ENCODE measurements around the gene VSIG10L2.

VSIG10L2 gene

DNA sequence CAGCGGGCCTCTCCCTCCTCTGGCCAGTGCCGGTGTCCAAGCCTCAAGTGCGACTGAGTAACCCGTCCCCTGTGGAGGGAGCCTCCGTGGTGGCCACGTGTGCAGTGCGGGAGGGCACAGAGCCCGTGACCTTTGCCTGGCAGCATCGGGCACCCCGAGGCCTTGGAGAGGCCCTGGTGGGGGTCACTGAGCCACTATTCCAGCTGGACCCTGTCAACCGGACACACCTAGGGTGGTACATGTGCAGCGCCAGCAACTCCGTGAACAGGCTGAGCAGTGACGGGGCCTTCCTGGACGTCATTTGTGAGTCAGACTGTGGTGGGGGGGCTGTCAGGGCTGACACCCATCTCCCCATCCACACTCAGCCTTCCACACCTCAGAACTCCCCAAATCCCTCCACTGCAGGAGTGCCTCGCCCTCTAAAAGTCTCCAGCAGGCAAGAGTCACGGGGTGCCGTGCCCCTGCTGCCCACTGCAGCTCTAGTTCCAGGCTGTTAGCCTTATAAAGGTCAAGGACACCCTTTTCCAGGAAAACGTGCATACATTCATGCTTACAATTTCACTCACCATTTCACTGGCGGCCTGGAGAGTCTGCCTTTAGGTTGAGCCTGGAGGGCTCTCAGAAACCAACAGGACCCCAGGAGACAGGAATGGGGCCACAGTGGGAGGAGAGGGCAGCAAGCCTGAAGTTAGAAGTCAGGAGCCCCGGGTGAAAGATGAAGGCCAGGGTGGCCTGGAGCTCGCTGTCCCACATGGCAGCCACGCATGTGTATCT lies 2.6 kb downstream of the VSIG10L2 start:
- DNase-seq = no peak

DNA sequence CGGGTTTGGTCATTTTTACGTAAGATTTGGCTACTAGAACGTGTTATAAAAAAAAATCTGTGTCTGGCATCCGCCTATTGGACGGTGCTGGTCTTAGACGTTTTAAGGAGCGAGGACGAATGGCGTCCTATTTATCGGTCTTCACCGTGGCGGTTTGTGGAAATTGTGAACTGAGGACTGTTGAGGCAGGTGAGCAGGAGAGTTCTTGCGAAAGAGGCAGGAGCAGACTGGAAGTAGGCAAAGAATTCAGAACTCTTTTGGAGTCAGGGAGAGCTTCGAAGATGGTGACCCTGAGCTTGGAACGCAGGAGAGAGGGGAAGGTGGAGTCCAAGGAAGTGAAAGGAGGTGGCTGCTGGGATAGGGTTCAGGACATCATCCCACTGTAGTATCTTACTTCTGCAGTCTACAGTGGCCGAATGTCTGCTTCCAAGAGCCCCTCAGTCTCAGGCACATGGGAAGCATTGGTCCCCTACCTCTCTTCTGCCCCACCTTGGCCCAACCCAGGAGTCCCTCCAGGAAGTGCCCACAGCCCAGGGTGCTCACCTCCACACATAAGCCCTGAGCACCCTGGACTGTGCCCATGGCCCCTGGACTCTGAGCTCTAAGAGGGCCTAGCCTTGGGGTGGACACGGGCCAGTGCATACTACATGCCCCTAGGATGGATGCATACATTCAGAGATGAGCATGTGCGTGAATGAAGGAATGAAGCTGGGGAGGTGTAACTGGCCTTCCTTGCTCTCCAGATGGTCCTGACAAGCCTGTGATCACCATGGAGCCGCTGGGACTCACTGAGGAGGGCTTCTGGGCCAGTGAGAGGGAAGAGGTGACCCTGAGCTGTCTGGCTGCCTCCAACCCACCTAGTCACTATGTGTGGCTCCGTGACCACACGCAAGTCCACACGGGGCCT lies 3.7 kb downstream of the VSIG10L2 start:
- no peak for DNase-seq

DNA sequence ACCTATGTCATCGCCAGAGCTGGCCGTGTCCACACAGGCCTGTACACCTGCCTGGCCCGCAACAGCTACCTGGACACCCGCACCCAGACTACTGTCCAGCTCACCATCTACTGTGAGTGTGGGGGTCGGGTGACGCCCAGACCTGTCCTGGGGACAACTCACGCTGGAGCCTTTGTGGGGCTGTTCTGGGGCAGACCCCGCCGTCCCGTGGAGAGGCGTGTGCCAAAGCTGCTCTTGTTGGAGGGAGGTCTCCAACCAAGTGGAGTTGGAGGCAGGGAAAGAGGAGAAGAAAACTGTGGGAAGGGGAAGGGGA lies 4.3 kb downstream of the VSIG10L2 start:
- no peak for DNase-seq

DNA sequence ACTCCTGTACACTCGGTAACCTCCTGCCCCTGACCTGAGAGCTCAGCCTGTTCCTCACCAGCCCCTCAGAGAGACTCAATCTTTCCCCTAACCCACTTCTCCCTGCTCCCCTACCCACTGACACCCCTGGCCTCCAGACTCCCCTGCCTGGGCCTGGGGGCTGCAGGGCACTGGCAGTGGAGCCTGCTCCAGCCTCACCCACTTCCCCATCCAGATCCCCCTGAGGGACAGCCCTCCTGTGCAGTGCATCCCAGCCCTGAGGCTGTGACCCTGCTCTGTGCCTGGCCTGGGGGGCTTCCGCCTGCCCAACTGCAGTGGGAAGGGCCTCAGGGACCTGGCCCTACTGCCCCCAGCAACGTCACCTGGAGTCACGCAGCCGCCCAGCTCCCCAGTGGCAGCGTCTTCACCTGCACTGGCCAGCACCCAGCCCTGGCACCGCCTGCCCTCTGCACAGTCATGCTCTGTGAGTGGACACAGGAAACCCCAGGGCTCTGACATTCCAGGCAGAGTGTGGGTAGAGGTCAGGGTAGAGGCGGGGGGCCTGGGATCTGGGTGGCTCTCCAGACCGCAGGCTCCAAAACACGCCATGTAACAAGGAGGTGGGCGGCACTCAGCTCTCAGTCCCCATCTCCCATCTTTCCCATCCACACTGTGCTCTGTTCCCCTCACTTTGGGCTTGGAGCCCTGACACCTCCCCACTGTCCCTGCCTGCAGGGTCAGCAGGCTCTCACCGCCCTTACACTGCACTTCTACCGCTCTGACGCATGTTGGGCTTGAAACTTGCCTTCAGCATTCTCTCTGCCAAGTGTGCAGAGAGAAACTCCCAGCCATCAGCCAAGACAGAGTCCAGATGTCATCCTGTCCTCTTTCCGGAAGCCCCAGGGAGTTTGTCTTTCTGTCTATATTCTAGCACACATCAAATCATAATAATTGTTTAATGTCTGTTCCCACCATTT lies 5.1 kb downstream of the VSIG10L2 start:
- DNase-seq = no peak

DNA sequence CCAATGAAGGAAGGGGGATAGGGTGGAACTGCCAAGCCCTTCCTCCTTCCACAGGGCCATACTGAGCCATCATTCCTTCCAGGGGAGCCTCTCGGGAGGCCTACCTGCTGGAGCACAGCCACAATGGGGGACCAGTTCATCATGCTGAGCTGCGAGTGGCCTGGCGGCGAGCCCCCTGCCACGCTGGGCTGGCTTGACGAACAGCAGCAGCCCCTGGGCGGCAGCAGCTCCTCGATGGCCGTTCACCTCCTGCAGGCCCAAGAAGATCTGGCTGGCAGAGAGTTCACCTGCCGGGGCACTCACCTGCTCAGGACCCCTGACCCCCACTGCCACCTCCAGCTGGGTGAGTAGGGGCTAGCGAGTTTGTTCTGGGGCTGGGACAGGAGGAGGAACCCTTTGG lies 5.9 kb downstream of the VSIG10L2 start:
- DNase-seq = no peak

DNA sequence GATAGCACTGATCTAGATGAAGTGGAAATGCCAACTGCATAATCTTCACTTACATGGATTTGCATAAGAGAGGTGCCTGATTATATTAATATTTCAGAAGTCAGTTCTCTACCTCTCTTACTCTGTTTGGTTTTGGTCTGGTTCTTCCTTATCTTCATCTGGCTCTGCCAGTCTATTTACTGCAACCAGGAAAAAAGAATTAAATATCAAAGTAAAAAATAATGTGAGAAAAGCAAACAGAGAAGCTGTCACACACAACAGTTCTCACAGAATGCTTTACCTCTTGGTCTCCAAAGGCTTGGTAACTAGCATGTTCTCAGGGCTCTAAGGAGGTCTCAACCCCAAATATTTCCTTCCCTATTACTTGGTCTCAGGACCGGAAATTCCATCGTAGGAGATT lies 6.7 kb downstream of the VSIG10L2 start:
- DNase-seq = no peak

DNA sequence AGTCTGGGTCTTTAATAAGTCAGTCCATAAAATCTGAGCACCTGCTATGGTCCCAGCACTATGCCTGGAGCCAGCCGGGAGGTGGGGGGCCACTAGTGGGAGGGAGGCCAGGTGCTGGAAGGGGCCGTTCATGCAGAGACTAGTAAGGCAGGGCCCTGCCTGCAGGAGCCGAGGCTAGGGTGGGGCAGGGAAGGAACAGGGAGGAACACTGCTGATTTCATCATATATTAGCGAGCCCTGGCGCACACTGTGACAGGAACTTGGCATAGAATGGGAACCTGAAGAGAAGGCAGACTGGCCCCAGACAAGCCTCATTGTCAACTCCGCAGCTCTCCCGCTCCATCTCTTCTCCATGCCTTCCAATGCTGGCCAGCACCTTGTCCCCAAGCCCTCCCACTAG lies 7.1 kb downstream of the VSIG10L2 start:
- no peak for DNase-seq

DNA sequence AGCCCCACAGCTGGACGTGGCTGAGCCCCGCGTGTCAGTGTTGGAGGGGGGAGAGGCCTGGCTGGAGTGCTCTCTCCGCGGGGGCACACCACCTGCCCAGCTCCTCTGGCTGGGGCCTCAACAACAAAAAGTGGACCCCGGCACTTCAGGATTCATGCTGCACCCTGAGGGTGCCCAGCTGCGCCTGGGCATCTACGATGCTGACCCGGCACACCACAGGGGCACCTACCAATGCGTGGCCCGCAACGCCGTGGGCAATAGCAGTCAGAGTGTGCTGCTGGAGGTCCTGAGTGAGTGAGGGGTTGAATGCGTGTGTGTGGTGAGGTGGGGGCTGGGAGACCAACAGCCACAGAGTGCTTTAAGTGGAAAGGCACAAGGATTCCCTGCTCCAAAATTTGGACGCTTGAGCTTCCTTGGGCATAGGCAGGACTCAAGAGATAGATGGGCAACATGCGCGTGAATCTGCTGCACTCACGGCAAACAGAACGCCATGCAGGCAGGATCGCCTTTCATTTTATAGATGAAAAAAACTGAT lies 7.6 kb downstream of the VSIG10L2 start:
- no peak for DNase-seq

DNA sequence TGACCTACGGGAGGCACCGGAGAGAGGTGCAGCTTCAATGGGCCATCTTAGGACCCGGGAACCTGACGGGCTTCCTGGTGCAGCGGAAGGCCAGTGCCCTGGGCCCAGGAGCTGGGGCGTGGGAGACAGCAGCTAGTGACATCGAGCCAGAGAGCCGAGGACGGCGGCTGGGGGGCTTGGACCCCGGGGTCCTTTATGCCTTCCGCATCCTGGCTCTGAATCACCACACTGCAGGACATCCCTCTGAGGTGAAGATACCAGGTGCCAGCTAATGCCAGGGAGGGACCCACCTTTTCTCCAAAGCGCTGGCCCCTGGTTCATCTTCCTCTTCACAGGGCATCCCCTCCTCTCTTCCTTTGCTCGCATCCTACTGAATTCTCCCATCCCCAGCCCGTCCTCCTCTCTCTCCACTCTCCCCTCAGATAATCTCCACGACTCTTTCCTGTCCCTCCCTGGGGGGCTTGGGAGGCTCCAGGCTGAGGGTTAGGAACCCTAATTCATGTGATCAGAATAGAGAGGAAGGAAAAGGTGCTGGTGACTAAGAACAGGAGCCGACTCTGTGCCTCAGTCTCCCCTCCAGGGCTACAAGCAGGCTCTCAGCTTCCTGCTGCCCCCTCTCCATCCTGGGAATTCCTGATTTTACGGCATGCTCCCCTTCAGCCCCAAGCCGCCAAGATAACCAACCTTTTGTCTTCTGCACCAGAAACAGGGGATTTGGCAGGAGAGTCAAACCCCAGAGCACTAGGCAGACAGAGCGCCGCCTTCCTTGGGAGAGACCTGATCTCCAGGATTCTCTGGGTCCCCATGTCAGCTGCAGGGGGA lies 8.5 kb downstream of the VSIG10L2 start:
- DNase-seq = no peak

DNA sequence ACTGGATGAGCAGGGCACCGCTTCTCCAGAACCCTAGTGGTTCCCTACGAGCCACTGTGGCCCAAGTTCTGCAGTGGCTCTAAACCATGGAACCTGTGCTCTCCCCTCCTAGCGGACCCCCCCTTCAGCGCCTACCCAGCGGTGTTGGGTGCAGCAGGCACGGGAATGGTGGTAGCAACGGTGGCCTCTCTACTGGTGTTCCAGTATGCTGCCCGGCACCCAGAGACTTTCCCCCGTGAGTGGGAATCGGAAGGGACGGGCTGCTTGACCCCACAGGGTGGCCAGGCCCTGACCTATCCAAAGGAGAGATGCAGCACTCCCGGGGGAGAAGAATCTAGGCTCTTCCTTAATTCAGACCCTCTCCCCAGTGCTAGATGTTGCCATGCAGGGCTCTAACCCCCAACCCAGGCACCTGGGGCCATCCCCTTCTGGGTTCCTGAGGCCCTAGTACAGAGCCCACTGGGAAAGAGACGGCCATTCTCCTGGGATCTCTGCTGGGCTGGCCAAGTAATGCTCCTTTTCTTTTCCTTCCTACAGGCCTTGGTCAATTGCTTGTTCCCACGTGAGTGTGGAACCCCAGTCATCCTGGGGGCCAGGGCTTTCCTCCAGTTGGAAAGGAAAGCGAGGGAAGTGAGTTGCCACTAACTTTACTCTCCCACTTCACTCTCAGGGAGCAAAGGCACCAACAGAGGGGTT lies 9.2 kb downstream of the VSIG10L2 start:
- DNase-seq = no peak

DNA sequence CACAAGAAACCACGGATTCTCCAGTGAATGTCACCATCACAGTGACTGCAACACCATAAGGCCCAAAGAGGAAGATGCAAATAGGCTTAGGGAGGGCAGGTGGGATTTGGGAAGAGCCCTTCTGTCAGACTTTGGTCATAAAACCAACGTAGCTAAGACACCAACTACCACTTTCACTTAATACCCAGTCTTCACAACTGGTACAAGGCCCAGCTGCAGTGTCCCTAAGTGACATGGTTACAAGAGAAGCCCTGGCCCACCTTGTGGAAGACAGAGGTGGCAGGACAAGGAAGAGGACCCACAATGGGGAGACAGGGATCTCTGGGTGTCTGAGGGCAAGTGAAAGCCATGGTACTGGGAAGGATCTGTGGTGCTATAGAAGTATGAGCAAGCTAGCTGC lies 10.0 kb downstream of the VSIG10L2 start:
- no peak for DNase-seq

DNA sequence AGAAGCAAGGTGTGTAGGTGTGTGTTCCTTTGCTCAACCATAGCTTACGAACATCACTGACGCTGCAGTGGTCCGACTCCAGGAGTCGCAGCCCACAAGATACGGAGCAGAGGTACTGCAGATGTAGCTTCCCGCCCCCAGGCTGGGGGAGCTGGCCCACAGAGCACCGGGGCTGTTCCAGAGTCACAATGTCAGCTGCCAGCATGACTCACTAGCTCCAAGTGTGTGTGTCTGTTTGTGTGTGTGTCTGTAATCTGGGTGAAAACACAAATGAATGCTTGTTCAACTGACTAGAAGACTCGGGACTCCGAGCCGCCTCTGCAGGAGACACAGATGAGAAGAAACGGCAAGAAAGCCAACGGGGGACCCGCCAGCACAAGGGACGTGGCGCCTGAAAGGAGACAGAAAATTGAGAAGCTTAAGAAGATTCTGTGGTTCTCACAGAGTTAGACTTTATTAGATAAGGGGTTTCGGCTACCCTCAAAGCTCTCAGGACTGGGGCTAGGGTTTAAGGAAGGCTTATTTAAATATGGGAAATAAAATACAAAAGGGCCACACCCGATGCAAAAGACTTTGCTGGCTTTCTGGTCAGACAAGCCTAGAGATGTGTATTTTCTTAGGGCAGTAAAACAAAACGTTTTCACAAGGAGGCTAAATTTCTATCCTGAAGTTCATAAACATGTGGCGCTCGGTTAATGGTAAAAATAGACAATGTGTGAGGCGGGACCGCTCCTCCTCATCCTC lies 10.7 kb downstream of the VSIG10L2 start:
- DNase-seq = no peak

DNA sequence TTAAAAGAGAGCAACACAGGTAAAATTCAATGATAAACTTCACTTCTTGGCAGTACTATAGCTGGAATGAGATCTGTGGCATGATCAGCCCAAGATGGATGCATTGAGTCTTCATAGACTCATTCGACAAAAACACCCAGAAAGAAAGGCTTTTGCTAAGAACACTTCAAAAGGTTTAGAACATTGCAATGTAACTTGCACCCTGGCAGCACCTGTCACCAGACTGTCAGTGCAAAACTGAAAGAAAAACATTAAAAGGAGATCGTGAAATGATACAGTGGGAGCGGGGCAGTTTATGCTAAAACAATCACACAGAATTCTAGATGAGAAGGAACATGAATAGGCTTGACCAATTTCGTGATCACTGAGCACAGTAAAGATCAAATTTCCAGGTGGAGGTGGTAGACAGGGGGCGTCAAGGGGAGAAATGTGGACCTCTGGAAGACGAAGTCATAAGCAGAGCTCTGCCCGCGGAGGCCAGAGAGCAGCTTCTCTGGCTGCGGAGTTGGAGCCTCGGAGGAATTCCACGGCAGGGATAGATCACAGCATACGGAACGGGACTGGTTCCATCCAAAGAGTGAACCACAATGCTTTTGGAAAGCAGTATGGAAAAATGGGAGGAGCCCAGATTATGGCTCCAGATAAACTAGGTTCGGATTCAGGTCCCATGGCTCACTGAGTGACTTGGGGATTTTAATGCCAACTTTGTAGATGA lies 11.9 kb downstream of the VSIG10L2 start:
- DNase-seq = no peak

DNA sequence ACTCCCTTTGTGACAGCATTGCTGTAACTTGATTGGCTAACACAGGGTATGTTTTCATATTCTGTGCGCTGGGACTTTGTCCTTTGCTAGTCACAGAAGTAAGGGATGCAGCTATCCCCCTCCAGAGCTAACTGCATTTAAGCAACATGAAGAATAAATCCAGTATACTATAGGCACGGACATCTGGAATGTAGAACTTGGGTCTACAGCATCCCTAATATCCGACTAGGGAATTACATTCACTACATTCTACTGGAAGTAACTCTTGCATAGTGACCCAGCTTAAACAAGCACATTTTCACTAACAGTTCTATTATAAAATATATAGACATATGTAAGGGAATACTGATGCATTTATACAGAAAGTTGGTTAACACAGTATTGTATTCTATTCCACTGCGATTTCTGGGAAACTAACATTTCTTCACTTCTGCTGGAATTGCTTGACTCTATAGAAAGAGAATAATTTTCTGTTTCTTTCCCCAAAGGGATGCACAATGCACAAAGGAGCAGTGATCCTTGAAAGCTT lies 13.1 kb downstream of the VSIG10L2 start:
- DNase-seq = no peak

DNA sequence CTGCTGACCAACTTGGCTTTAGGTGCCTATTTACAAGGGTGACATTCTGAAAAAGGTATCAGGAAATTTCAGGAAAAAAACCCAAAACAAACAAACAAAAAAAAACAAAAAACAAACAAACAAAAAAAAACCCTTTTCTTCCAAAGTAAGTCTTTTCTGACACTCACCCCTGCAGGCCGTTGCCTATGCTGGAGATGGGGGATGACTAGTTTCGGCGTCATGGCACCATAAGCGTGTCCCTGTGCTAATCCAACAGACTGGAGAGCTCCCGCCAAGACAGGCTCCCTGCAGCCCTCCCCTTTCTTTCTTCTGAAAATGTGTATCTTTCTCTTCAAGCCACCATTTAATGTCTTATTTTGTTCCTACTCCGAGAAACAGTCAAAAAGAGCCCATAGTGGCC lies 13.7 kb downstream of the VSIG10L2 start:
- no peak for DNase-seq

DNA sequence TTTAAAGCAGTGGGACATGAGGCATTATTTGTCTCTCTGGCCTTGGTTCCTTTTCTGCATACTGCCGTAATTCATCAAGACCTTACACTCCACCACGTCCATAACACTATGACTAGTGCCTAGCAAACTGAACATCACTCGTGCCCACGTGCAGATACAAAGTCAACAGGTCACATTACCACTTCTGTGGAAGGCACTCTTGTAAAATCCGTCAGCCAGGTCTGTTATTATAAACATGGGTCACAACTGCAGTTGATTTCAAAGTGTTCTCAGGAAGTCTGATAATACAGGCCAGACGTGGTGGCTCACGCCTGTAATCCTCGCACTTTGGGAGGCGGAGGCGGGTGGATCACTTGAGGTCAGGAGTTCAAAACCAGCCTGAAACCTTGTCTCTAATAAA lies 14.1 kb downstream of the VSIG10L2 start:
- no peak for DNase-seq

DNA sequence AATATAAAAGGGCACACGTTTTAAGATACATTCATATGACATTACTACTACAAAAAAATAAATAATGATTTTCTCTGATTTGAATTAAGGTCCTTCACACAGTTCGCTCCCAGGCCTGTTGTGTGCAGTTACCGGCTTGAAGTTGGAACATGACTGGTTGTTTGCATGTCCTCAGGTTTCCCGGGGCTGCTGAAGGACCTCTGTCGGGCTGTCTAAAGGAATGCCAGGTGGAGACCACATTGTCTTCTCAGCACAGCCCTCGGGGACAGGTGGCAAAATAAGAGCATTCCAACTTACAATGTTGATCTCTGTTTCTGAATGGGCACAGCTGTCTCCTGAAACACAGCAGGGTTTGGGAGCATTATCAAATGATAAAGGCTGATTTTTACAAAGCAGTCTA lies 14.9 kb downstream of the VSIG10L2 start:
- no peak for DNase-seq

DNA sequence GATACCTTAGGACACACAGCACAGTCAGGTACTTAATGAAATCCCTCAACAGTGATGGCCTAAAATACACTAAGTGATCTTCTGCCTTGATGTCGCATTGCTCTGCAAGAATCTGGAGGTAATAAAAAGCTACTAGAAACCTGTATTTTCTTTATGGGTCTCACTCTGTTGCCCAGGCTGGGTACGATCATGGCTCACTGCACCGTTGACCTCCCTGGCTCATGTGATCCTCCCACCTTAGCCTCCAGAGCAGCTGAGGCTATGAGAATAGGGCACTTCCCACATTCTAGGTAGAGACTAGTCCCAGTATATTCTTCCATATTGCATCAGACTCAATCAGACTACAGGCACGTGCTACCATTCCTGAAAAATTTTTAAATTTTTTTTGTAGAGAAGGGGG lies 21.7 kb downstream of the VSIG10L2 start:
- DNase-seq = no peak

DNA sequence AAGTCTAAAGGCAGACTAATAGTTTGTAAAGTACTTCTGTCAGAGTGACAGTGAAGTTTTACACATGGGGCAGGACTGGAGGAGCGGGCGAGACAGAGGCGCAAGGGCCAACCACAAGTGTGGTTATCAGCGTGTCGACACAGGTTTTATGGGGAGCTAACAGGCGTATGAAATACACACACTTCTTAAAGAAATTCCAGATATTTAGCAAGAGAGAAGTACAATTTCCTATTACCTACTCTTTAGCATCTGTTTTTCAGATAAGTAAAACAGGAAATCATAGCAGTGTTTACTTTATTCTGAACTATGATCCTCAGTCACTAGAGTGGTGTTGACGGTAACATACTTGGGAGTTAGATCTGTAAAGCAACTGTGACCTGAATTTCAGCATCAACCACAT lies 22.5 kb downstream of the VSIG10L2 start:
- DNase-seq = no peak

DNA sequence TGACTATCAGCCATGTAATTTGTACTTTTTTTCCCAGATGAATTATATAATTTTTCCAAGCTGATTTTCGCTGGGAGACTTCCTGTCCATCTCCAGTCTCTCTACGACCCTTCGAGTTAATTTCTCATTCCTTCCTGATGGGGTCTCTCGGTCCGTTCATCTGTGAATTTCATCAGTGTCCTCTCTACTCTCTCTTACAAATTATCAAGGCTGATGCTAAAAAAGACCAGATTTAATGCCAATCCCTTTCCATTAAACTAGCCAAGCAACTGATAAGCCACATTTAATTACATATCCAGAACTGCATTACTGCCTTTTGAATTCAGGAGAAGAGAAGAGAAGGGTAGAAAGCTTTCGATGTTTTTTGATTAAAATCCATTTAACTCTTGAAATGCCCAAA lies 25.8 kb downstream of the VSIG10L2 start:
- DNase-seq = no peak
